ENCODE measurements around the gene ALPK3. TPM values are rescaled to one million over a fixed set of nuclear protein-coding genes. Genes with fewer than 3 reads are reported as not detected.

The ALPK3 gene
- total RNA-seq, 1 donor from 2014 or later, result 5.4 TPM

- peaks cover 27% of the 10 kb centered on the region for H3K4me1 Mint-ChIP-seq
- H3K36me3 Mint-ChIP-seq, result peaks cover 6% of the 10 kb centered on the region
- no peak overlapping the region for H3K27ac Mint-ChIP-seq
- no peaks in the 10 kb centered on the region for H3K79me2 ChIP-seq (ENCODE audit: low read depth)
- no peak overlapping the region for H3K9ac ChIP-seq
- H3K4me3 ChIP-seq, result no peak overlapping the region
- H3F3A ChIP-seq (ENCODE audit: low read depth), result peaks cover 26% of the 10 kb centered on the region
- H3K36me3 ChIP-seq, result no peaks in the 10 kb centered on the region
- H4K20me1 ChIP-seq (ENCODE audit: low read depth), result no peaks in the 10 kb centered on the region
- H3K4me3 Mint-ChIP-seq, result no peak overlapping the region
- H3K4me1 ChIP-seq, result peaks cover 29% of the 10 kb centered on the region
- no peak overlapping the region for H3K27ac ChIP-seq
- DNase-seq (ENCODE audit: low spot score), result no peak
- H3K9me3 ChIP-seq (ENCODE audit: low read depth), result no peaks in the 10 kb centered on the region
- H2AFZ ChIP-seq (replicated peaks), result no peak overlapping the region
- H3K4me2 ChIP-seq, result no peak overlapping the region
- peaks cover 19% of the 10 kb centered on the region for H3K27me3 Mint-ChIP-seq (ENCODE audit: insufficient read depth, low read depth)
- H3K9me3 Mint-ChIP-seq, result peaks cover 2% of the 10 kb centered on the region
- no peak for TF ChIP-seq EZH2phosphoT487 (IDR thresholded peaks at IDR 0.05)
- TF ChIP-seq CTCF (IDR thresholded peaks at IDR 0.05), result no peak
- TF ChIP-seq EZH2 (IDR thresholded peaks at IDR 0.05), result no peak
- no peaks in the 10 kb centered on the region for H3K27me3 ChIP-seq
Observed at GRCh38 chr15:84814916-84815315, 2.2 kb upstream of the ALPK3 start.

GRCh38 chr15:84817466-84818081 is 418 bp downstream of the ALPK3 start:
- peak; percentile 72 for DNase-seq (ENCODE audit: low spot score)
- Histone ChIP-seq H3K9ac (no peak overlapping the region), H3K4me2 (peak overlapping the region; percentile 60), H3K4me3 (peak overlapping the region; percentile 26), H3K27ac (no peak overlapping the region), H4K20me1 (ENCODE audit: low read depth) (no peaks in the 10 kb centered on the region), H3K27me3 (no peaks in the 10 kb centered on the region), H3K79me2 (ENCODE audit: low read depth) (no peaks in the 10 kb centered on the region), H3K9me3 (ENCODE audit: low read depth) (no peaks in the 10 kb centered on the region), H2AFZ (replicated peaks) (peak overlapping the region; percentile 90), H3K4me1 (peaks cover 36% of the 10 kb centered on the region), H3K36me3 (no peaks in the 10 kb centered on the region), H3F3A (ENCODE audit: low read depth) (peaks cover 26% of the 10 kb centered on the region)
- Mint-ChIP-seq H3K4me1 (peaks cover 27% of the 10 kb centered on the region), H3K36me3 (peaks cover 4% of the 10 kb centered on the region), H3K9me3 (peaks cover 4% of the 10 kb centered on the region), H3K27ac (peak overlapping the region; percentile 95), H3K27me3 (ENCODE audit: insufficient read depth, low read depth) (peaks cover 12% of the 10 kb centered on the region), H3K4me3 (peak overlapping the region; percentile 61)
- TF ChIP-seq EZH2phosphoT487 (IDR thresholded peaks at IDR 0.05) (no peak), CTCF (IDR thresholded peaks at IDR 0.05) (peak; percentile 5), EZH2 (IDR thresholded peaks at IDR 0.05) (no peak)

GRCh38 chr15:84818261-84819131 is 1.3 kb downstream of the ALPK3 start:
- Histone ChIP-seq H3K79me2 (ENCODE audit: low read depth) (no peaks in the 10 kb centered on the region), H2AFZ (replicated peaks) (peak overlapping the region; percentile 90), H3K9me3 (ENCODE audit: low read depth) (no peaks in the 10 kb centered on the region), H3K36me3 (no peaks in the 10 kb centered on the region), H3K27ac (no peak overlapping the region), H3K4me3 (peak overlapping the region; percentile 26), H3K4me1 (peaks cover 36% of the 10 kb centered on the region), H3K4me2 (peak overlapping the region; percentile 60), H3K9ac (no peak overlapping the region), H3K27me3 (no peaks in the 10 kb centered on the region), H3F3A (ENCODE audit: low read depth) (peaks cover 26% of the 10 kb centered on the region), H4K20me1 (ENCODE audit: low read depth) (no peaks in the 10 kb centered on the region)
- peak overlapping the region; percentile 61 for H3K4me3 Mint-ChIP-seq
- H3K4me1 Mint-ChIP-seq, result peaks cover 32% of the 10 kb centered on the region
- H3K36me3 Mint-ChIP-seq, result no peaks in the 10 kb centered on the region
- peaks cover 8% of the 10 kb centered on the region for H3K27me3 Mint-ChIP-seq (ENCODE audit: insufficient read depth, low read depth)
- H3K9me3 Mint-ChIP-seq, result peaks cover 4% of the 10 kb centered on the region
- H3K27ac Mint-ChIP-seq, result peak overlapping the region; percentile 95
- TF ChIP-seq CTCF (IDR thresholded peaks at IDR 0.05) (no peak), EZH2phosphoT487 (IDR thresholded peaks at IDR 0.05) (no peak), EZH2 (IDR thresholded peaks at IDR 0.05) (no peak)
- peak; percentile 80 for DNase-seq (ENCODE audit: low spot score)

Measured in neural progenitor cell (in vitro differentiated cells).